Measurements from ENCODE around the gene KRTAP12-4. TPM values are rescaled to one million over a fixed set of nuclear protein-coding genes. Genes with fewer than 3 reads are reported as not detected.

The KRTAP12-4 gene
- total RNA-seq, 1 experiment from 2014 or later: not detected

DNA sequence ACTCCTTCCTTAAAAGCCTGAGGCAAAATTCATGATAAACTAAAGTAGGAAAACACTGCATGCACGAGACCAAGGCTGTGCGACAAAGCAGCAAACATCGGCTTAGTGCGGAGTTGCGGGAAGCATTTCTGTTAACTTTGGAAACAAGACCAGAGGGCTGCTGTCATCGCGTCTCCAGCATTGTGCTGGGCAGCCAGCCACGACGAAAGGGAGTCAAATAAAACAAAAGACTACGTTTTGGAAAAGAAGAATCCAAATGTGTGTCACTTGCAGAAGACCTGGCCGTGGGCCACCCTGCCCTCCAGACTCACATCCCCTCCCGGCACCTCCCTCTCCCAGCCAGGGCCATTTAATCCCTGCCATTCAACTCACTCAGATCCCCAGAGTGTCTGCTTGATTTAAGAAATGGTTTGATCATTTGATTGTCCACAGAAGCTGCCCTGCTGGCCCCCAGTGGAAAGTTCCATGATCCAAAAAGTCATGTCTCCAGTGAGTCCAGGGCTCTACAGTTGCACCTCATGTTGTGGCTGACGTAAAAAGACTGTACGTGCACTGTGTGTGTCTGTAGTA is 10.6 kb downstream of the KRTAP12-4 start:
- Histone ChIP-seq H3K4me1 (ENCODE audit: control insufficient read depth, insufficient read depth, low read length) (no peaks in the 10 kb centered on the region), H3K27me3 (ENCODE audit: control insufficient read depth, insufficient read depth, low read length) (no peaks in the 10 kb centered on the region), H3K9me3 (ENCODE audit: control insufficient read depth, insufficient read depth, low read depth, low read length) (no peaks in the 10 kb centered on the region), H3K27ac (ENCODE audit: low read length) (no peak overlapping the region), H3K4me3 (ENCODE audit: low read depth in 2 of 2, low read length in 2 of 2) (no peak overlapping the region), H3K36me3 (ENCODE audit: control insufficient read depth, insufficient read depth, low read length) (no peaks in the 10 kb centered on the region)
- ChIA-PET POLR2A (no interaction called here), CTCF (no interaction called here)
- BruUV-seq (replicated peaks): no TSS peak
- DNase-seq (ENCODE audit: low read depth, low spot score): no peak
- intact Hi-C loops (cut with micrococcal nuclease; ENCODE audit: unreplicated experiment) (no loop called here), in situ Hi-C loops (cut with HindIII; ENCODE audit: low pct_unique_long_range_greater_than_20kb, low sequenced_read_pairs) (no loop called here)
- no peak for ATAC-seq
- no peak for TF ChIP-seq SIN3A (IDR thresholded peaks at IDR 0.05; ENCODE audit: borderline replicate concordance, insufficient read depth, low read depth, low read length)
- no peak for TF ChIP-seq POLR2AphosphoS5 (IDR thresholded peaks at IDR 0.05; ENCODE audit: low read depth, low read length)
- TF ChIP-seq, protein P1, sequence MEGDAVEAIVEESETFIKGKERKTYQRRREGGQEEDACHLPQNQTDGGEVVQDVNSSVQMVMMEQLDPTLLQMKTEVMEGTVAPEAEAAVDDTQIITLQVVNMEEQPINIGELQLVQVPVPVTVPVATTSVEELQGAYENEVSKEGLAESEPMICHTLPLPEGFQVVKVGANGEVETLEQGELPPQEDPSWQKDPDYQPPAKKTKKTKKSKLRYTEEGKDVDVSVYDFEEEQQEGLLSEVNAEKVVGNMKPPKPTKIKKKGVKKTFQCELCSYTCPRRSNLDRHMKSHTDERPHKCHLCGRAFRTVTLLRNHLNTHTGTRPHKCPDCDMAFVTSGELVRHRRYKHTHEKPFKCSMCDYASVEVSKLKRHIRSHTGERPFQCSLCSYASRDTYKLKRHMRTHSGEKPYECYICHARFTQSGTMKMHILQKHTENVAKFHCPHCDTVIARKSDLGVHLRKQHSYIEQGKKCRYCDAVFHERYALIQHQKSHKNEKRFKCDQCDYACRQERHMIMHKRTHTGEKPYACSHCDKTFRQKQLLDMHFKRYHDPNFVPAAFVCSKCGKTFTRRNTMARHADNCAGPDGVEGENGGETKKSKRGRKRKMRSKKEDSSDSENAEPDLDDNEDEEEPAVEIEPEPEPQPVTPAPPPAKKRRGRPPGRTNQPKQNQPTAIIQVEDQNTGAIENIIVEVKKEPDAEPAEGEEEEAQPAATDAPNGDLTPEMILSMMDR (IDR thresholded peaks at IDR 0.05): no peak
- no peak for TF ChIP-seq TCF7L2 (IDR thresholded peaks at IDR 0.05; ENCODE audit: low read depth, low read length)
- TF ChIP-seq, protein P2, sequence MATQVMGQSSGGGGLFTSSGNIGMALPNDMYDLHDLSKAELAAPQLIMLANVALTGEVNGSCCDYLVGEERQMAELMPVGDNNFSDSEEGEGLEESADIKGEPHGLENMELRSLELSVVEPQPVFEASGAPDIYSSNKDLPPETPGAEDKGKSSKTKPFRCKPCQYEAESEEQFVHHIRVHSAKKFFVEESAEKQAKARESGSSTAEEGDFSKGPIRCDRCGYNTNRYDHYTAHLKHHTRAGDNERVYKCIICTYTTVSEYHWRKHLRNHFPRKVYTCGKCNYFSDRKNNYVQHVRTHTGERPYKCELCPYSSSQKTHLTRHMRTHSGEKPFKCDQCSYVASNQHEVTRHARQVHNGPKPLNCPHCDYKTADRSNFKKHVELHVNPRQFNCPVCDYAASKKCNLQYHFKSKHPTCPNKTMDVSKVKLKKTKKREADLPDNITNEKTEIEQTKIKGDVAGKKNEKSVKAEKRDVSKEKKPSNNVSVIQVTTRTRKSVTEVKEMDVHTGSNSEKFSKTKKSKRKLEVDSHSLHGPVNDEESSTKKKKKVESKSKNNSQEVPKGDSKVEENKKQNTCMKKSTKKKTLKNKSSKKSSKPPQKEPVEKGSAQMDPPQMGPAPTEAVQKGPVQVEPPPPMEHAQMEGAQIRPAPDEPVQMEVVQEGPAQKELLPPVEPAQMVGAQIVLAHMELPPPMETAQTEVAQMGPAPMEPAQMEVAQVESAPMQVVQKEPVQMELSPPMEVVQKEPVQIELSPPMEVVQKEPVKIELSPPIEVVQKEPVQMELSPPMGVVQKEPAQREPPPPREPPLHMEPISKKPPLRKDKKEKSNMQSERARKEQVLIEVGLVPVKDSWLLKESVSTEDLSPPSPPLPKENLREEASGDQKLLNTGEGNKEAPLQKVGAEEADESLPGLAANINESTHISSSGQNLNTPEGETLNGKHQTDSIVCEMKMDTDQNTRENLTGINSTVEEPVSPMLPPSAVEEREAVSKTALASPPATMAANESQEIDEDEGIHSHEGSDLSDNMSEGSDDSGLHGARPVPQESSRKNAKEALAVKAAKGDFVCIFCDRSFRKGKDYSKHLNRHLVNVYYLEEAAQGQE (IDR thresholded peaks at IDR 0.05; ENCODE audit: insufficient read depth in 1 of 2, low read depth in 2 of 2, low read length in 1 of 2): no peak

DNA sequence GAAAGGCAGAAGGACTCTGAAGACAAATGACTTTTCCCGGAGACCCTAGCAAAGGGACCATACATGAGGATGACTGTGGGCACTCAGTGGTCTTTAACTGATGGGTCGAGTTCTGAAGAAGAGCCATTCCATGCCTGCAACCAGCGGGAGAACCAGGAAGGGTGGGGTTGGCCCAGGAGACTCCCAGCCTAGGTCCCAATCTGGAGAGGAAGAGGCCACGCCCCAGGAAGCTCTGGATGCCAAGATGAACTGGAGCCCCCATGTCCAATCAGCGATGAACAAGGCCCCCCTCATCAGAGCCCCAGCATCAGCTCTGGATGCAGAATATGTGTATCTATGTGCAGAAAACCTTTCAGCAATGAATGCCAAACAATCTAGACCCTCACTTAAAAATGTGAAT is 13.7 kb downstream of the KRTAP12-4 start:
- Histone ChIP-seq H3K27ac (ENCODE audit: low read length) (no peak overlapping the region), H3K4me3 (ENCODE audit: low read depth in 2 of 2, low read length in 2 of 2) (no peak overlapping the region), H3K4me1 (ENCODE audit: control insufficient read depth, insufficient read depth, low read length) (no peaks in the 10 kb centered on the region), H3K27me3 (ENCODE audit: control insufficient read depth, insufficient read depth, low read length) (no peaks in the 10 kb centered on the region), H3K36me3 (ENCODE audit: control insufficient read depth, insufficient read depth, low read length) (no peaks in the 10 kb centered on the region), H3K9me3 (ENCODE audit: control insufficient read depth, insufficient read depth, low read depth, low read length) (no peaks in the 10 kb centered on the region)
- CTCF ChIA-PET: no interaction called here
- TF ChIP-seq TCF7L2 (IDR thresholded peaks at IDR 0.05; ENCODE audit: low read depth, low read length): no peak
- TF ChIP-seq POLR2AphosphoS5 (IDR thresholded peaks at IDR 0.05; ENCODE audit: low read depth, low read length): no peak
- TF ChIP-seq, protein P2 (IDR thresholded peaks at IDR 0.05; ENCODE audit: insufficient read depth in 1 of 2, low read depth in 2 of 2, low read length in 1 of 2): no peak
- no peak for TF ChIP-seq SIN3A (IDR thresholded peaks at IDR 0.05; ENCODE audit: borderline replicate concordance, insufficient read depth, low read depth, low read length)
- TF ChIP-seq, protein P1 (IDR thresholded peaks at IDR 0.05): no peak
- no peak for ATAC-seq
- intact Hi-C loops (cut with micrococcal nuclease; ENCODE audit: unreplicated experiment): no loop called here
- in situ Hi-C loops (cut with HindIII; ENCODE audit: low pct_unique_long_range_greater_than_20kb, low sequenced_read_pairs): no loop called here
- POLR2A ChIA-PET: no interaction called here
- BruUV-seq (replicated peaks): no TSS peak
- DNase-seq (ENCODE audit: low read depth, low spot score): no peak
